HCT116 (cell line): ENCODE data around the gene TBCD. TPM values are rescaled to one million over a fixed set of nuclear protein-coding genes. Genes with fewer than 3 reads are reported as not detected.

Experiments used
- ATAC-seq: fragments of 200-7000 bp; cut with Tn5 transposase; 2 replicates; pipeline ENCODE4 v1.9.1; 2020; ENCODE audit warnings: mild to moderate bottlenecking, moderate library complexity
- BruUV-seq: library from RNA; stranded (reverse); fragments of 400-500 nt; replicated peaks from 2 replicates; lab custom pipeline; 2021; lab: Mats Ljungman, UMichigan
- CTCF ChIA-PET: fragments of 300-600 bp; sonication (Branson Sonifier 250); formaldehyde crosslinking; loops from one replicate; lab custom pipeline; 2021; ENCODE audit warnings: antibody characterized with exemption; lab: Charles Lee
- POLR2A ChIA-PET: fragments of 300-600, 350-600 bp; sonication (Branson Sonifier 250); formaldehyde crosslinking; loops from one replicate; lab custom pipeline; 2021; ENCODE audit warnings: antibody characterized with exemption; lab: Charles Lee
- RAD21 ChIA-PET, 2 experiments: fragments of 300-600 bp; sonication (Branson Sonifier 250); formaldehyde crosslinking; loops; one replicate each; lab custom pipeline; 2023; ENCODE audit warnings: low total read pairs in 2 of 2; ENCODE audit not compliant: uncharacterized antibody in 2 of 2, unreplicated experiment in 2 of 2, low non-redundant PET in 1 of 2; lab: Charles Lee
- DNase-seq: peaks from one replicate; pipeline ENCODE4 v3.0.0-alpha.2; 2010; ENCODE audit warnings: low read depth, low spot score
- H2AFZ ChIP-seq: fragments of 200-600 bp; shearing (Covaris generic), sonication (generic); 2 replicates; pipeline ENCODE4 v1.6.1; 2017; ENCODE audit warnings: low read depth, mixed run types, mixed read lengths, antibody characterized with exemption, low read length; ENCODE audit not compliant: poor library complexity, severe bottlenecking
- H3K27ac ChIP-seq: 2 replicates; pipeline ENCODE4 v1.5.1; 2012; ENCODE audit warnings: low read depth, low read length
- H3K27me3 ChIP-seq: fragments of 200-600 bp; sonication (generic); 2 replicates; pipeline ENCODE4 v1.6.1; 2016; ENCODE audit warnings: mixed run types, low read length, mixed read lengths; ENCODE audit not compliant: insufficient read depth
- H3K36me3 ChIP-seq, 2 experiments: fragments of 200-500 bp in 1 of 2; fragments of 200-600 bp in 1 of 2; sonication (Bioruptor generic) in 1 of 2; sonication (generic) in 1 of 2; 2 replicates each; pipeline versions ENCODE4 v1.5.1 to v1.6.1; 2014 to 2016; ENCODE audit warnings: low read length in 2 of 2, inconsistent platforms in 1 of 2, mixed read lengths in 1 of 2, mixed run types in 1 of 2; ENCODE audit not compliant: insufficient read depth in 2 of 2, control insufficient read depth in 1 of 2
- H3K4me1 ChIP-seq, 2 experiments: fragments of 200-600 bp in 1 of 2; sonication (generic) in 1 of 2; 2 replicates each; pipeline versions ENCODE4 v1.5.1 to v1.6.1; 2012 to 2017; ENCODE audit warnings: low read length in 2 of 2, inconsistent platforms in 1 of 2, mild to moderate bottlenecking in 1 of 2, mixed read lengths in 1 of 2, mixed run types in 1 of 2, moderate library complexity in 1 of 2; ENCODE audit not compliant: insufficient read depth in 2 of 2, control insufficient read depth in 1 of 2
- H3K4me2 ChIP-seq: fragments of 200-600 bp; sonication (generic); 2 replicates; pipeline ENCODE4 v1.6.1; 2017; ENCODE audit warnings: mixed run types, low read length, mixed read lengths
- H3K4me3 ChIP-seq, 2 experiments: fragments of 200-600 bp in 1 of 2; sonication (generic) in 1 of 2; replicated peaks in 1 of 2; 2 replicates each; pipeline ENCODE4 v1.5.1; 2011 to 2016; ENCODE audit warnings: low read length in 2 of 2, control low read depth in 1 of 2, low read depth in 1 of 2, mild to moderate bottlenecking in 1 of 2, mixed read lengths in 1 of 2, mixed run types in 1 of 2
- H3K79me2 ChIP-seq: fragments of 200-600 bp; sonication (generic); 2 replicates; pipeline ENCODE4 v1.6.1; 2017; ENCODE audit warnings: mild to moderate bottlenecking, mixed run types, low read length, moderate library complexity, mixed read lengths; ENCODE audit not compliant: insufficient read depth
- H3K9ac ChIP-seq: fragments of 200-600 bp; sonication (generic); 2 replicates; pipeline ENCODE4 v1.6.1; 2016; ENCODE audit warnings: low read length, mixed read lengths
- H3K9me2 ChIP-seq: fragments of 200-600 bp; sonication (generic), shearing (Covaris generic); 2 replicates; pipeline ENCODE4 v1.6.1; 2017; ENCODE audit warnings: mixed run types, mild to moderate bottlenecking, moderate library complexity; ENCODE audit not compliant: insufficient read depth
- H3K9me3 ChIP-seq, 2 experiments: fragments of 200-500 bp in 1 of 2; fragments of 200-600 bp in 1 of 2; sonication (Bioruptor generic) in 1 of 2; sonication (generic) in 1 of 2; 2 replicates each; pipeline ENCODE4 v1.6.1; 2014 to 2017; ENCODE audit warnings: low read length in 2 of 2, mixed read lengths in 2 of 2, inconsistent platforms in 1 of 2, low read depth in 1 of 2, mild to moderate bottlenecking in 1 of 2, mixed run types in 1 of 2, moderate library complexity in 1 of 2; ENCODE audit not compliant: control insufficient read depth in 1 of 2, insufficient read depth in 1 of 2
- H4K20me1 ChIP-seq: fragments of 200-600 bp; sonication (generic), shearing (Covaris generic); 2 replicates; pipeline ENCODE4 v1.6.1; 2017; ENCODE audit warnings: mixed run types, mild to moderate bottlenecking, moderate library complexity; ENCODE audit not compliant: insufficient read depth
- CBX3 ChIP-seq: IDR thresholded peaks from 2 replicates; pipeline ENCODE4 v1.6.1; 2012; ENCODE audit warnings: low read depth
- CEBPB ChIP-seq: IDR thresholded peaks from 2 replicates; pipeline ENCODE4 v1.6.1; 2012; ENCODE audit warnings: low read depth
- EZH2phosphoT487 ChIP-seq: fragments of 200-600 bp; IDR thresholded peaks from 2 replicates; pipeline ENCODE4 v1.6.1; 2018; ENCODE audit warnings: antibody characterized with exemption, borderline replicate concordance
- POLR2AphosphoS5 ChIP-seq: IDR thresholded peaks from 2 replicates; pipeline ENCODE4 v1.6.1; 2011; ENCODE audit warnings: mild to moderate bottlenecking, low read depth, low read length, moderate library complexity
- REST ChIP-seq: IDR thresholded peaks from 2 replicates; pipeline ENCODE4 v1.6.1; 2012; ENCODE audit warnings: low read depth
- SIN3A ChIP-seq: IDR thresholded peaks from 2 replicates; pipeline ENCODE4 v1.6.1; 2012; ENCODE audit warnings: low read depth
- SP1 ChIP-seq: IDR thresholded peaks from 2 replicates; pipeline ENCODE4 v1.6.1; 2012; ENCODE audit warnings: low read depth
- ZBTB33 ChIP-seq: IDR thresholded peaks from 2 replicates; pipeline ENCODE4 v1.6.1; 2011; ENCODE audit warnings: mild to moderate bottlenecking, low read length, moderate library complexity; ENCODE audit not compliant: insufficient replicate concordance; ENCODE audit errors: extremely low read depth
- ZFX ChIP-seq: fragments of 450-650 bp; IDR thresholded peaks from 2 replicates; pipeline ENCODE4 v1.6.1; 2017
- ZNF274 ChIP-seq: fragments of 200-500 bp; sonication (Bioruptor generic); IDR thresholded peaks from 2 replicates; pipeline ENCODE4 v1.6.1; 2014; ENCODE audit warnings: mild to moderate bottlenecking, low read depth, low read length, inconsistent platforms
- intact Hi-C: fragments of 100-400 bp; cut with micrococcal nuclease; formaldehyde crosslinking; loops from 2 replicates; pipeline ENCODE4 v1.10.0; 2022
- total RNA-seq: library from RNA; stranded (reverse); gene quantifications from one replicate; pipeline ENCODE4 v1.2.1, GENCODE V29; 2021; ENCODE audit not compliant: unreplicated experiment

Gene TBCD
- total RNA-seq, 1 experiment from 2014 or later: 152 TPM

GRCh38 chr17:82832411-82832810 is 80.5 kb downstream of the TBCD start:
- ChIA-PET POLR2A (no interaction called here), RAD21 (no interaction called here), CTCF (no interaction called here)
- no TSS peak for BruUV-seq
- intact Hi-C loops: no loop called here
- H3K9me2 ChIP-seq: no peaks in the 10 kb centered on the region
- no peaks in the 10 kb centered on the region for H3K4me1 ChIP-seq
- H2AFZ ChIP-seq: no peak overlapping the region
- ATAC-seq: no peak
- peaks cover 5% of the 10 kb centered on the region; the same call in 1 of the 2 replicates for H3K79me2 ChIP-seq
- no peak overlapping the region for H3K9ac ChIP-seq
- DNase-seq: no peak
- H3K27ac ChIP-seq: no peak overlapping the region
- H3K4me2 ChIP-seq: no peak overlapping the region
- H4K20me1 ChIP-seq: no peaks in the 10 kb centered on the region
- TF ChIP-seq ZFX (no peak), ZNF274 (no peak), SIN3A (no peak), POLR2AphosphoS5 (no peak), SP1 (no peak)
- no peak overlapping the region for H3K4me3 ChIP-seq
- peaks cover 0 to 18% of the 10 kb centered on the region in 2 experiments; a peak in 2 of 4 replicates for H3K36me3 ChIP-seq
- no peaks in the 10 kb centered on the region for H3K9me3 ChIP-seq
- H3K27me3 ChIP-seq: no peaks in the 10 kb centered on the region

- Histone ChIP-seq H3K4me3 (no peak overlapping the region), H3K9ac (no peak overlapping the region), H2AFZ (no peak overlapping the region), H3K79me2 (peaks cover 5% of the 10 kb centered on the region; the same call in 1 of the 2 replicates), H3K9me3 (no peaks in the 10 kb centered on the region), H3K9me2 (no peaks in the 10 kb centered on the region), H3K4me2 (no peak overlapping the region), H3K27me3 (no peaks in the 10 kb centered on the region), H3K36me3 (peaks cover 0 to 12% of the 10 kb centered on the region in 2 experiments; a peak in 1 of 4 replicates), H4K20me1 (no peaks in the 10 kb centered on the region), H3K4me1 (no peaks in the 10 kb centered on the region), H3K27ac (no peak overlapping the region)
- CTCF ChIA-PET: no interaction called here
- intact Hi-C loops: no loop called here
- BruUV-seq: no TSS peak
- RAD21 ChIA-PET: no interaction called here
- POLR2A ChIA-PET: no interaction called here
- TF ChIP-seq CBX3 (no peak), ZBTB33 (no peak), REST (no peak), EZH2phosphoT487 (no peak), ZFX (no peak), POLR2AphosphoS5 (no peak), ZNF274 (no peak), CEBPB (no peak)
- no peak for ATAC-seq
- DNase-seq: no peak
Measured at GRCh38 chr17:82832881-82833475, 81.1 kb downstream of the TBCD start.
